ENCODE results near the gene CENPP.

The CENPP gene

GRCh38 chr9:92631452-92632343 is 305.9 kb downstream of the CENPP start:
- H3K9ac ChIP-seq (ENCODE audit: low read length) = no peak overlapping the region
- no peaks in the 10 kb centered on the region for H3K4me1 ChIP-seq (ENCODE audit: control insufficient read depth, insufficient read depth, low read length)
- H3K4me3 ChIP-seq (ENCODE audit: low read depth, low read length) = no peak overlapping the region
- H3K27ac ChIP-seq (ENCODE audit: low read depth, low read length) = no peak overlapping the region
- peaks cover 45% of the 10 kb centered on the region for H3K36me3 ChIP-seq (ENCODE audit: control insufficient read depth, insufficient read depth, low read length)
- H3K9me3 ChIP-seq (ENCODE audit: control insufficient read depth, insufficient read depth, low read depth, low read length) = no peaks in the 10 kb centered on the region
- no peaks in the 10 kb centered on the region for H3K27me3 ChIP-seq (ENCODE audit: control insufficient read depth, insufficient read depth, low read length)

GRCh38 chr9:92632641-92633040 is 306.9 kb downstream of the CENPP start:
- H3K9me3 ChIP-seq (ENCODE audit: control insufficient read depth, insufficient read depth, low read depth, low read length) = no peaks in the 10 kb centered on the region
- H3K4me1 ChIP-seq (ENCODE audit: control insufficient read depth, insufficient read depth, low read length) = no peaks in the 10 kb centered on the region
- no peak overlapping the region for H3K4me3 ChIP-seq (ENCODE audit: low read depth, low read length)
- H3K9ac ChIP-seq (ENCODE audit: low read length) = no peak overlapping the region
- no peaks in the 10 kb centered on the region for H3K27me3 ChIP-seq (ENCODE audit: control insufficient read depth, insufficient read depth, low read length)
- H3K36me3 ChIP-seq (ENCODE audit: control insufficient read depth, insufficient read depth, low read length) = peaks cover 48% of the 10 kb centered on the region
- no peak overlapping the region for H3K27ac ChIP-seq (ENCODE audit: low read depth, low read length)

GRCh38 chr9:92633614-92634278 is 308.0 kb downstream of the CENPP start:
- Histone ChIP-seq H3K36me3 (ENCODE audit: control insufficient read depth, insufficient read depth, low read length) (peaks cover 56% of the 10 kb centered on the region), H3K9ac (ENCODE audit: low read length) (no peak overlapping the region), H3K9me3 (ENCODE audit: control insufficient read depth, insufficient read depth, low read depth, low read length) (no peaks in the 10 kb centered on the region), H3K4me3 (ENCODE audit: low read depth, low read length) (no peak overlapping the region), H3K4me1 (ENCODE audit: control insufficient read depth, insufficient read depth, low read length) (no peaks in the 10 kb centered on the region), H3K27me3 (ENCODE audit: control insufficient read depth, insufficient read depth, low read length) (no peaks in the 10 kb centered on the region), H3K27ac (ENCODE audit: low read depth, low read length) (no peak overlapping the region)

- H3K27me3 ChIP-seq (ENCODE audit: control insufficient read depth, insufficient read depth, low read length) = no peaks in the 10 kb centered on the region
- peaks cover 61% of the 10 kb centered on the region for H3K36me3 ChIP-seq (ENCODE audit: control insufficient read depth, insufficient read depth, low read length)
- no peaks in the 10 kb centered on the region for H3K9me3 ChIP-seq (ENCODE audit: control insufficient read depth, insufficient read depth, low read depth, low read length)
- H3K4me1 ChIP-seq (ENCODE audit: control insufficient read depth, insufficient read depth, low read length) = no peaks in the 10 kb centered on the region
- H3K4me3 ChIP-seq (ENCODE audit: low read depth, low read length) = no peak overlapping the region
- no peak overlapping the region for H3K9ac ChIP-seq (ENCODE audit: low read length)
- H3K27ac ChIP-seq (ENCODE audit: low read depth, low read length) = no peak overlapping the region
These were observed 309.2 kb downstream of the CENPP start for GRCh38 chr9:92634712-92635605.

GRCh38 chr9:92635760-92636159 is 310.0 kb downstream of the CENPP start:
- Histone ChIP-seq H3K9ac (ENCODE audit: low read length) (no peak overlapping the region), H3K36me3 (ENCODE audit: control insufficient read depth, insufficient read depth, low read length) (peaks cover 67% of the 10 kb centered on the region), H3K9me3 (ENCODE audit: control insufficient read depth, insufficient read depth, low read depth, low read length) (no peaks in the 10 kb centered on the region), H3K27ac (ENCODE audit: low read depth, low read length) (no peak overlapping the region), H3K4me3 (ENCODE audit: low read depth, low read length) (no peak overlapping the region), H3K27me3 (ENCODE audit: control insufficient read depth, insufficient read depth, low read length) (no peaks in the 10 kb centered on the region), H3K4me1 (ENCODE audit: control insufficient read depth, insufficient read depth, low read length) (no peaks in the 10 kb centered on the region)

- no peak overlapping the region for H3K4me3 ChIP-seq (ENCODE audit: low read depth, low read length)
- no peaks in the 10 kb centered on the region for H3K4me1 ChIP-seq (ENCODE audit: control insufficient read depth, insufficient read depth, low read length)
- no peak overlapping the region for H3K9ac ChIP-seq (ENCODE audit: low read length)
- no peak overlapping the region for H3K27ac ChIP-seq (ENCODE audit: low read depth, low read length)
- no peaks in the 10 kb centered on the region for H3K9me3 ChIP-seq (ENCODE audit: control insufficient read depth, insufficient read depth, low read depth, low read length)
- H3K27me3 ChIP-seq (ENCODE audit: control insufficient read depth, insufficient read depth, low read length) = no peaks in the 10 kb centered on the region
- H3K36me3 ChIP-seq (ENCODE audit: control insufficient read depth, insufficient read depth, low read length) = peaks cover 71% of the 10 kb centered on the region
These were observed 310.9 kb downstream of the CENPP start for GRCh38 chr9:92636627-92637026.

GRCh38 chr9:92637326-92637725 is 311.6 kb downstream of the CENPP start:
- Histone ChIP-seq H3K4me3 (ENCODE audit: low read depth, low read length) (no peak overlapping the region), H3K36me3 (ENCODE audit: control insufficient read depth, insufficient read depth, low read length) (peaks cover 71% of the 10 kb centered on the region), H3K9ac (ENCODE audit: low read length) (no peak overlapping the region), H3K27me3 (ENCODE audit: control insufficient read depth, insufficient read depth, low read length) (no peaks in the 10 kb centered on the region), H3K27ac (ENCODE audit: low read depth, low read length) (no peak overlapping the region), H3K4me1 (ENCODE audit: control insufficient read depth, insufficient read depth, low read length) (no peaks in the 10 kb centered on the region), H3K9me3 (ENCODE audit: control insufficient read depth, insufficient read depth, low read depth, low read length) (no peaks in the 10 kb centered on the region)

- H3K9me3 ChIP-seq (ENCODE audit: control insufficient read depth, insufficient read depth, low read depth, low read length) = no peaks in the 10 kb centered on the region
These were observed 312.3 kb downstream of the CENPP start for GRCh38 chr9:92637886-92638620.

GRCh38 chr9:92638621-92639101 is 312.9 kb downstream of the CENPP start:
- H3K4me3 ChIP-seq (ENCODE audit: low read depth, low read length) = no peak overlapping the region
- peaks cover 75% of the 10 kb centered on the region for H3K36me3 ChIP-seq (ENCODE audit: control insufficient read depth, insufficient read depth, low read length)
- no peak overlapping the region for H3K9ac ChIP-seq (ENCODE audit: low read length)
- H3K27me3 ChIP-seq (ENCODE audit: control insufficient read depth, insufficient read depth, low read length) = no peaks in the 10 kb centered on the region
- H3K4me1 ChIP-seq (ENCODE audit: control insufficient read depth, insufficient read depth, low read length) = no peaks in the 10 kb centered on the region
- no peak overlapping the region for H3K27ac ChIP-seq (ENCODE audit: low read depth, low read length)
- H3K9me3 ChIP-seq (ENCODE audit: control insufficient read depth, insufficient read depth, low read depth, low read length) = no peaks in the 10 kb centered on the region

More at GRCh38 chr9:92637886-92638620, 312.3 kb downstream of the CENPP start:
- Histone ChIP-seq H3K27ac (ENCODE audit: low read depth, low read length) (no peak overlapping the region), H3K36me3 (ENCODE audit: control insufficient read depth, insufficient read depth, low read length) (peaks cover 74% of the 10 kb centered on the region), H3K9ac (ENCODE audit: low read length) (no peak overlapping the region), H3K4me1 (ENCODE audit: control insufficient read depth, insufficient read depth, low read length) (no peaks in the 10 kb centered on the region), H3K4me3 (ENCODE audit: low read depth, low read length) (no peak overlapping the region), H3K27me3 (ENCODE audit: control insufficient read depth, insufficient read depth, low read length) (no peaks in the 10 kb centered on the region)

- no peak overlapping the region for H3K9ac ChIP-seq (ENCODE audit: low read length)
- H3K4me3 ChIP-seq (ENCODE audit: low read depth, low read length) = no peak overlapping the region
- no peaks in the 10 kb centered on the region for H3K4me1 ChIP-seq (ENCODE audit: control insufficient read depth, insufficient read depth, low read length)
- H3K27ac ChIP-seq (ENCODE audit: low read depth, low read length) = no peak overlapping the region
- H3K9me3 ChIP-seq (ENCODE audit: control insufficient read depth, insufficient read depth, low read depth, low read length) = no peaks in the 10 kb centered on the region
- H3K27me3 ChIP-seq (ENCODE audit: control insufficient read depth, insufficient read depth, low read length) = no peaks in the 10 kb centered on the region
- peaks cover 75% of the 10 kb centered on the region for H3K36me3 ChIP-seq (ENCODE audit: control insufficient read depth, insufficient read depth, low read length)
These were observed 313.4 kb downstream of the CENPP start for GRCh38 chr9:92639124-92639523.
